Neural cell (in vitro differentiated cells): ENCODE measurements around the gene SMIM14.

Experiments
- EP300 ChIP-seq: fragments of 450-650 bp; conservative IDR thresholded peaks from 2 replicates; pipeline ENCODE4 v1.6.1; 2014; ENCODE audit warnings: antibody characterized with exemption, mild to moderate bottlenecking, moderate library complexity; ENCODE audit not compliant: poor library complexity, severe bottlenecking
- EZH2 ChIP-seq: fragments of 200-600, 300-800 bp; shearing (Covaris generic), sonication (generic); IDR thresholded peaks from 2 replicates; pipeline ENCODE4 v1.6.1; 2014; ENCODE audit warnings: antibody characterized with exemption, low read length, borderline replicate concordance, mild to moderate bottlenecking; ENCODE audit not compliant: insufficient read depth, poor library complexity, severe bottlenecking
- MXI1 ChIP-seq: fragments of 450-650 bp; conservative IDR thresholded peaks from 2 replicates; pipeline ENCODE4 v1.6.1; 2014; ENCODE audit warnings: antibody characterized with exemption, mild to moderate bottlenecking; ENCODE audit not compliant: poor library complexity, severe bottlenecking
- POLR2AphosphoS5 ChIP-seq: IDR thresholded peaks from 2 replicates; pipeline ENCODE4 v1.6.1; 2012
- RAD21 ChIP-seq: fragments of 450-650 bp; conservative IDR thresholded peaks from 2 replicates; pipeline ENCODE4 v1.6.1; 2014; ENCODE audit warnings: antibody characterized with exemption, mild to moderate bottlenecking, moderate library complexity
- SMC3 ChIP-seq: fragments of 450-650 bp; conservative IDR thresholded peaks from 2 replicates; pipeline ENCODE4 v1.6.1; 2014; ENCODE audit warnings: antibody characterized with exemption, mild to moderate bottlenecking, moderate library complexity; ENCODE audit not compliant: poor library complexity
- TF ChIP-seq, protein P1 (sequence below): fragments of 450-650 bp; IDR thresholded peaks from 2 replicates; pipeline ENCODE4 v1.5.1; 2014; ENCODE audit warnings: antibody characterized with exemption, mild to moderate bottlenecking, moderate library complexity; ENCODE audit not compliant: poor library complexity, severe bottlenecking
- TF ChIP-seq, protein P2 (sequence below): IDR thresholded peaks from 2 replicates; pipeline ENCODE4 v1.6.1; 2012; ENCODE audit warnings: borderline replicate concordance

DNA sequence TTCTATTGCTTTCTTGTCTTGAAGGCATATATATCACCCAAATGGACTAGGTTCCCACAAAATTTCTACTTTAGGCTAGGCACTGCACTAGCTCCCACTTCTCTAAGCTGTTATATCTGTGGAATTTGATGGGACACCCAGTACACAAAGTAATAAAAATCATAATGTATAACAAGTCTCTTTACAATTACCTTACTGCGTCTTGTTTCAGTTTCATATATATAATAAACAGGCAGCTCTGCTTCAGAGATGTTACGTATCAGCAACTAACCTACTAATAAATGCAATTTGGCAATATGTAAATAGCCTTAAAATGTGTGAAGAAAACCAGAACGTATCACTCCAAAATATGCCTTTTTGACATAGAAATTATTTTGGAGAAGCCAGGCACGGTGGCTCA, 69.5 kb downstream of the SMIM14 start:
- TF ChIP-seq MXI1 (no peak), POLR2AphosphoS5 (no peak), EZH2 (no peak), RAD21 (no peak), EP300 (no peak), SMC3 (no peak)
- TF ChIP-seq, protein P1, sequence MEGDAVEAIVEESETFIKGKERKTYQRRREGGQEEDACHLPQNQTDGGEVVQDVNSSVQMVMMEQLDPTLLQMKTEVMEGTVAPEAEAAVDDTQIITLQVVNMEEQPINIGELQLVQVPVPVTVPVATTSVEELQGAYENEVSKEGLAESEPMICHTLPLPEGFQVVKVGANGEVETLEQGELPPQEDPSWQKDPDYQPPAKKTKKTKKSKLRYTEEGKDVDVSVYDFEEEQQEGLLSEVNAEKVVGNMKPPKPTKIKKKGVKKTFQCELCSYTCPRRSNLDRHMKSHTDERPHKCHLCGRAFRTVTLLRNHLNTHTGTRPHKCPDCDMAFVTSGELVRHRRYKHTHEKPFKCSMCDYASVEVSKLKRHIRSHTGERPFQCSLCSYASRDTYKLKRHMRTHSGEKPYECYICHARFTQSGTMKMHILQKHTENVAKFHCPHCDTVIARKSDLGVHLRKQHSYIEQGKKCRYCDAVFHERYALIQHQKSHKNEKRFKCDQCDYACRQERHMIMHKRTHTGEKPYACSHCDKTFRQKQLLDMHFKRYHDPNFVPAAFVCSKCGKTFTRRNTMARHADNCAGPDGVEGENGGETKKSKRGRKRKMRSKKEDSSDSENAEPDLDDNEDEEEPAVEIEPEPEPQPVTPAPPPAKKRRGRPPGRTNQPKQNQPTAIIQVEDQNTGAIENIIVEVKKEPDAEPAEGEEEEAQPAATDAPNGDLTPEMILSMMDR = no peak
- TF ChIP-seq, protein P2, sequence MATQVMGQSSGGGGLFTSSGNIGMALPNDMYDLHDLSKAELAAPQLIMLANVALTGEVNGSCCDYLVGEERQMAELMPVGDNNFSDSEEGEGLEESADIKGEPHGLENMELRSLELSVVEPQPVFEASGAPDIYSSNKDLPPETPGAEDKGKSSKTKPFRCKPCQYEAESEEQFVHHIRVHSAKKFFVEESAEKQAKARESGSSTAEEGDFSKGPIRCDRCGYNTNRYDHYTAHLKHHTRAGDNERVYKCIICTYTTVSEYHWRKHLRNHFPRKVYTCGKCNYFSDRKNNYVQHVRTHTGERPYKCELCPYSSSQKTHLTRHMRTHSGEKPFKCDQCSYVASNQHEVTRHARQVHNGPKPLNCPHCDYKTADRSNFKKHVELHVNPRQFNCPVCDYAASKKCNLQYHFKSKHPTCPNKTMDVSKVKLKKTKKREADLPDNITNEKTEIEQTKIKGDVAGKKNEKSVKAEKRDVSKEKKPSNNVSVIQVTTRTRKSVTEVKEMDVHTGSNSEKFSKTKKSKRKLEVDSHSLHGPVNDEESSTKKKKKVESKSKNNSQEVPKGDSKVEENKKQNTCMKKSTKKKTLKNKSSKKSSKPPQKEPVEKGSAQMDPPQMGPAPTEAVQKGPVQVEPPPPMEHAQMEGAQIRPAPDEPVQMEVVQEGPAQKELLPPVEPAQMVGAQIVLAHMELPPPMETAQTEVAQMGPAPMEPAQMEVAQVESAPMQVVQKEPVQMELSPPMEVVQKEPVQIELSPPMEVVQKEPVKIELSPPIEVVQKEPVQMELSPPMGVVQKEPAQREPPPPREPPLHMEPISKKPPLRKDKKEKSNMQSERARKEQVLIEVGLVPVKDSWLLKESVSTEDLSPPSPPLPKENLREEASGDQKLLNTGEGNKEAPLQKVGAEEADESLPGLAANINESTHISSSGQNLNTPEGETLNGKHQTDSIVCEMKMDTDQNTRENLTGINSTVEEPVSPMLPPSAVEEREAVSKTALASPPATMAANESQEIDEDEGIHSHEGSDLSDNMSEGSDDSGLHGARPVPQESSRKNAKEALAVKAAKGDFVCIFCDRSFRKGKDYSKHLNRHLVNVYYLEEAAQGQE = no peak
